ENCODE results near the gene TAF4. TPM values are rescaled to one million over a fixed set of nuclear protein-coding genes. Genes with fewer than 3 reads are reported as not detected.
A peak's percentile ranks its signal among the peaks of the same experiment; 100 is the strongest.
"Not testable (repeated sequence)": the region's sequence is repeated elsewhere in the genome, so short reads cannot be mapped to it uniquely, and the experiment has no call there.

Gene TAF4
- total RNA-seq, 3 donors from 2014 or later: 11.1 to 13.0 (median 12.7) TPM

GRCh38 chr20:61949714-61950640 is 115.7 kb downstream of the TAF4 start:
- Histone ChIP-seq H3K4me1 (no peaks in the 10 kb centered on the region), H3K27ac (no peak overlapping the region), H3K9me3 (no peaks in the 10 kb centered on the region), H3K36me3 (no peaks in the 10 kb centered on the region), H3K27me3 (peaks cover 0 to 20% of the 10 kb centered on the region in 2 donors), H3K4me3 (no peak overlapping the region)
- peak in 1 of 2 donors; percentile 38 for DNase-seq (ENCODE audit: low spot score in 2 of 2)
- TF ChIP-seq, protein P1, sequence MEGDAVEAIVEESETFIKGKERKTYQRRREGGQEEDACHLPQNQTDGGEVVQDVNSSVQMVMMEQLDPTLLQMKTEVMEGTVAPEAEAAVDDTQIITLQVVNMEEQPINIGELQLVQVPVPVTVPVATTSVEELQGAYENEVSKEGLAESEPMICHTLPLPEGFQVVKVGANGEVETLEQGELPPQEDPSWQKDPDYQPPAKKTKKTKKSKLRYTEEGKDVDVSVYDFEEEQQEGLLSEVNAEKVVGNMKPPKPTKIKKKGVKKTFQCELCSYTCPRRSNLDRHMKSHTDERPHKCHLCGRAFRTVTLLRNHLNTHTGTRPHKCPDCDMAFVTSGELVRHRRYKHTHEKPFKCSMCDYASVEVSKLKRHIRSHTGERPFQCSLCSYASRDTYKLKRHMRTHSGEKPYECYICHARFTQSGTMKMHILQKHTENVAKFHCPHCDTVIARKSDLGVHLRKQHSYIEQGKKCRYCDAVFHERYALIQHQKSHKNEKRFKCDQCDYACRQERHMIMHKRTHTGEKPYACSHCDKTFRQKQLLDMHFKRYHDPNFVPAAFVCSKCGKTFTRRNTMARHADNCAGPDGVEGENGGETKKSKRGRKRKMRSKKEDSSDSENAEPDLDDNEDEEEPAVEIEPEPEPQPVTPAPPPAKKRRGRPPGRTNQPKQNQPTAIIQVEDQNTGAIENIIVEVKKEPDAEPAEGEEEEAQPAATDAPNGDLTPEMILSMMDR (IDR thresholded peaks at IDR 0.05): no peak
- TF ChIP-seq POLR2A (IDR thresholded peaks at IDR 0.05) (no peak), POLR2AphosphoS5 (IDR thresholded peaks at IDR 0.05) (no peak)
- intact Hi-C loops (cut with DNase I; ENCODE audit: low total_unique reads): no loop called here

DNA sequence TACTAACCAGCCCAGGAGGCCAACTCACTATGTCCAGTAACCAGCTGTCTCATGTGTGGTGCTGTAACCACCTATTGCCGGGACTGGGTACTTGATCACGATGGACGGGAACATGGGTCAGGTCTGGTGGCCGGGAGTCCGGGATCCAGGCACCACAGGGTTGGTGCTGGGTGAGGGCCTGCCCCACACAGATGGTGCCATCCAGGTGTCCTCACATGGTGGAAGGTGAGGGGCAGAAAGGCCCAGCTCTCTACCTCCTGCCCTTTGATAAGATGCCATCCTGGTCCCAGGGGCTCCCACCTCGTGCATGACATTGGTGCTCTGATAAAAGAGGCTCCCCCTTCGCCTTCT is 116.3 kb downstream of the TAF4 start:
- Histone ChIP-seq H3K27me3 (peaks cover 0 to 20% of the 10 kb centered on the region in 2 donors), H3K4me1 (no peaks in the 10 kb centered on the region), H3K9me3 (no peaks in the 10 kb centered on the region), H3K36me3 (no peaks in the 10 kb centered on the region), H3K27ac (no peak overlapping the region), H3K4me3 (no peak overlapping the region)
- DNase-seq (ENCODE audit: low spot score in 2 of 2): peak in 1 of 2 donors; percentile 42
- TF ChIP-seq POLR2A (IDR thresholded peaks at IDR 0.05): no peak
- TF ChIP-seq POLR2AphosphoS5 (IDR thresholded peaks at IDR 0.05): no peak
- intact Hi-C loops (cut with DNase I; ENCODE audit: low total_unique reads): no loop called here

DNA sequence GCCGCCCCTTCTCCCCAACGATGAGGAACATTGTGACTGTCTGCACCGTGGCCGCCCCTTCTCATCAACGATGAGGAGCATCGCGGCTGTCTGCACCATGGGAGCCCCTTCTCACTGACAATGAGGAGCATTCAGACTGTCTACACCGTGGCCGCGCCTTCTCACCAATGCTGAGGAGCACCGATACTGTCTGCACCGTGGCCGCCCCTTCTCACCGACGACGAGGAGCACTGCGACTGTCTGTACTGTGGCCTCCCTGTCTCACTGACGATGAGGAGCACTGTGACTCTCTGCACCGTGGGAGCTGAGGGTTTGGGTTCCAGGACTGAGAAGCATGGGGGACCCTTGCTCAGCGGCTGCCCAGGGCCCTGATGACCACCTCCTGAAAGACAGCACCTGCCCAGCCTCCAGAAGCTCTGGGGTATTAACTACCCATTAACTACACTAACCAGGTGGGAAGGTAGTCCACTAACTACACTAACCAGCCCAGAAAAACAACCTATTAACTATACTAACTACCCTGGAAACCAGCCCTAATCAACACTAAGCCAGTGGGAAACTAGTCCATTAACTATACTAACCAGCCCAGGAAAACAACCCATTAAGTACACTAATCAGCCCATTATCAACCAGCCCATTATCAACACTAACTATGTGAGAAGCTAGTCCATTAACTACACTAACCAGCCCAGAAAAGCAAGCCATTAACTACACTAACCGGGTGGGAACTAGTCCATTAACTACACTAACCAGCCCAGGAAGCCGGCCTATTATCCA is 116.9 kb downstream of the TAF4 start:
- no peak overlapping the region for H3K27ac ChIP-seq
- intact Hi-C loops (cut with DNase I; ENCODE audit: low total_unique reads): no loop called here
- H3K4me3 ChIP-seq: no peak overlapping the region
- no peaks in the 10 kb centered on the region for H3K36me3 ChIP-seq
- H3K27me3 ChIP-seq: peaks cover 0 to 20% of the 10 kb centered on the region in 2 donors
- DNase-seq (ENCODE audit: low spot score in 2 of 2): peak in 1 of 2 donors; percentile 22
- no peaks in the 10 kb centered on the region for H3K4me1 ChIP-seq
- no peak for TF ChIP-seq POLR2A (IDR thresholded peaks at IDR 0.05)
- TF ChIP-seq, protein P1 (IDR thresholded peaks at IDR 0.05): no peak
- no peak for TF ChIP-seq POLR2AphosphoS5 (IDR thresholded peaks at IDR 0.05)
- H3K9me3 ChIP-seq: no peaks in the 10 kb centered on the region

GRCh38 chr20:61948056-61948455 is 117.6 kb downstream of the TAF4 start:
- H3K36me3 ChIP-seq; H3K4me3 ChIP-seq; H3K4me1 ChIP-seq; H3K27ac ChIP-seq; intact Hi-C loops (cut with DNase I; ENCODE audit: low total_unique reads); H3K9me3 ChIP-seq: not testable (repeated sequence)
- peaks cover 0 to 13% of the 10 kb centered on the region in 2 donors for H3K27me3 ChIP-seq
- DNase-seq (ENCODE audit: low spot score in 2 of 2): peak in 1 of 2 donors; percentile 37

GRCh38 chr20:61945495-61945894 is 120.2 kb downstream of the TAF4 start:
- H3K27me3 ChIP-seq; H3K27ac ChIP-seq; H3K4me1 ChIP-seq; DNase-seq (ENCODE audit: low spot score in 2 of 2); H3K4me3 ChIP-seq; H3K36me3 ChIP-seq; H3K9me3 ChIP-seq; intact Hi-C loops (cut with DNase I; ENCODE audit: low total_unique reads): not testable (repeated sequence)

- peak in 1 of 2 donors; percentile 7 for DNase-seq (ENCODE audit: low spot score in 2 of 2)
- H3K4me3 ChIP-seq; H3K9me3 ChIP-seq; H3K4me1 ChIP-seq; H3K27me3 ChIP-seq; H3K36me3 ChIP-seq; H3K27ac ChIP-seq; intact Hi-C loops (cut with DNase I; ENCODE audit: low total_unique reads): not testable (repeated sequence)
Measured at GRCh38 chr20:61944967-61945366, 120.7 kb downstream of the TAF4 start.

DNA sequence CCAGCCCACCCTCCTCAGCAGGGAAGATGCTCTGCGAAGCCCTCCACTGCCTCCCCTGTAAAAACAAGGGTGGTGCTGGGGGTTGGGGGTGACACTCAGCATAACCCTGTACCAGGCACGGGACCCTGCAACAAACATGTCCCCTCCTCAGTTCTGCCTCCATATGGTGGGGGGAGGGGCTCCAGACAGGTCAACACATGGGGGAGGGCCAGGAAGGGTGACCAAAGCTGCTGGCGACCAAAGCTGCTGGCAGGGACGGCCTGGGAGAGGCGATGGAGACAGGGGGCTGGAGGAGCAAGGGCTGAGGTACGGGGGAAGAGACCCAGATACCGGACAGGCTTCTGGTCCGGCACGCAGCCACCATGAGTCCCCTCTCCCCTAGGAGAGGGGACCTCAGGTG is 123.2 kb downstream of the TAF4 start:
- Histone ChIP-seq H3K27me3 (no peaks in the 10 kb centered on the region), H3K9me3 (no peaks in the 10 kb centered on the region), H3K4me3 (no peak overlapping the region), H3K36me3 (no peaks in the 10 kb centered on the region), H3K4me1 (no peaks in the 10 kb centered on the region), H3K27ac (no peak overlapping the region)
- TF ChIP-seq POLR2A (IDR thresholded peaks at IDR 0.05): no peak
- TF ChIP-seq POLR2AphosphoS5 (IDR thresholded peaks at IDR 0.05): no peak
- TF ChIP-seq, protein P1 (IDR thresholded peaks at IDR 0.05): no peak
- intact Hi-C loops (cut with DNase I; ENCODE audit: low total_unique reads): no loop called here
- peak in 1 of 2 donors; percentile 14 for DNase-seq (ENCODE audit: low spot score in 2 of 2)
